ENCODE data around the gene PLEKHA7. TPM values are rescaled to one million over a fixed set of nuclear protein-coding genes. Genes with fewer than 3 reads are reported as not detected.
A peak's percentile ranks its signal among the peaks of the same experiment; 100 is the strongest.

PLEKHA7 gene
- total RNA-seq, 4 donors from 2014 or later = 16.9 to 35.1 (median 24.1) TPM

DNA sequence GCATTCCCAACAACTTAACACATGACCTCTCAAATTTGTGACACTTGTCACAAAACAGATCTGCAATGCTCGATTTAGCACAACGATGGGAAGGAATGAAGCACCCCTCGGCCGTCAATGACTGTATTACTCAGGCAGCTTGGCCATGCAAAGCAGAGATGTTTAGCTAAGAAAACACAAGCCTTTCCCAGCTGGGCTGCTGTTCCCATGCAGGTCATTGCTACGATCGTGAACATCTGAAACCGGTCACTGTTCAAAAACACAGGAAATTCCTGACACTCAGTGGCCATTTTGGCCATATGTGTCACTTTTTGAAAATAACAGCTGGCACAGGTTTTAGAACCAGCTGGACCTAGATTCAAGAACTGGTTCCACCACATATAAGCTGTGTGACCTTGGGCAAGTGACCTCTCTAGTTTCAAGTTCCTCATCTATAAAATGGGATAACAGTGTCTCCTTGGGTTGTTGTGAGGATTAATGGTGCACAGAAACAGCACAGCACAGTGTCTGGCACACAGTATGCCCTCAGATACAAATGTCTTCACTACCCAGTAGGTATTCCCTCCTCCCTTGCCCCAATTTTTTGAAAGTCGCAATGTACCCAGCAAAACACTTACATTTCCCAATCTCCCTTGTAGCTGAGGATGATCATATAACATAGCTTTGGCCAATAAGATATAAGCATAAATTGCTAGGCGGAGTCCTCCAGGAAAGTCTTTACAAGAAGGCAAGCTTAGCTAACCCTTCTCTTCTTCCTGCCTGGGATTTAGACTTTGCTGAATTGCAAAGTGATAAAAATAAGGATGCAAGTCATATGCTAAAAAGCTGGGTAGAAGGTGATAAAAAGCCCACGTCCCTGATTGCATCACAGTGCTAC lies 182.7 kb downstream of the PLEKHA7 start:
- WGBS, 2 donors = 76 to 85% methylated on average over 10 of the region's 10 CpGs
- no peak for DNase-seq (ENCODE audit: low spot score in 2 of 2)

DNA sequence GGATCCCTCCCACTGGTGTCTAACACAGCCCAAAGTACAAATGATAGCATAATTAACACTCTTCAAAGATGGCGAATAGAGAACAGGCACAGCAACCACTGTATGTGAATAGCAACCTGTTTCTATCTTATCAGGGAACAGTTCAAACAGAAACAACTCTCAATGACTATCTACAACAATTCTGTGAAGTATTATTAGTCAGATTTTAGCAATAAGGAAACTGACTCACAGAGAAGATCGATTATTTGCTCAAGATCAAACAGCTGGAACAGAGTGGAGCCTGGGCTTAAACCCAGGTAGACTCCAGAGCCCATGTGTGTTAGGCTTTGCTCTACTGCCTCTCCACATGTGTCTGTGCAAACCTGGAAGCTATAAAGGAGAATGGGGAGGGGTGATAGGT lies 187.1 kb downstream of the PLEKHA7 start:
- intact Hi-C loops (cut with DNase I; ENCODE audit: low total_unique reads) = no loop called here
- no peak overlapping the region for H3K4me3 ChIP-seq (ENCODE audit: low read depth, poor library complexity, severe bottlenecking)
- TF ChIP-seq, protein P1, sequence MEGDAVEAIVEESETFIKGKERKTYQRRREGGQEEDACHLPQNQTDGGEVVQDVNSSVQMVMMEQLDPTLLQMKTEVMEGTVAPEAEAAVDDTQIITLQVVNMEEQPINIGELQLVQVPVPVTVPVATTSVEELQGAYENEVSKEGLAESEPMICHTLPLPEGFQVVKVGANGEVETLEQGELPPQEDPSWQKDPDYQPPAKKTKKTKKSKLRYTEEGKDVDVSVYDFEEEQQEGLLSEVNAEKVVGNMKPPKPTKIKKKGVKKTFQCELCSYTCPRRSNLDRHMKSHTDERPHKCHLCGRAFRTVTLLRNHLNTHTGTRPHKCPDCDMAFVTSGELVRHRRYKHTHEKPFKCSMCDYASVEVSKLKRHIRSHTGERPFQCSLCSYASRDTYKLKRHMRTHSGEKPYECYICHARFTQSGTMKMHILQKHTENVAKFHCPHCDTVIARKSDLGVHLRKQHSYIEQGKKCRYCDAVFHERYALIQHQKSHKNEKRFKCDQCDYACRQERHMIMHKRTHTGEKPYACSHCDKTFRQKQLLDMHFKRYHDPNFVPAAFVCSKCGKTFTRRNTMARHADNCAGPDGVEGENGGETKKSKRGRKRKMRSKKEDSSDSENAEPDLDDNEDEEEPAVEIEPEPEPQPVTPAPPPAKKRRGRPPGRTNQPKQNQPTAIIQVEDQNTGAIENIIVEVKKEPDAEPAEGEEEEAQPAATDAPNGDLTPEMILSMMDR (IDR thresholded peaks at IDR 0.05) = no peak
- TF ChIP-seq POLR2A (IDR thresholded peaks at IDR 0.05) = no peak
- 81 to 84% methylated on average over 2 of the region's 2 CpGs for WGBS, 2 donors
- no peak for DNase-seq (ENCODE audit: low spot score in 2 of 2)

More for the DNA sequence above, 182.7 kb downstream of the PLEKHA7 start:
- H3K4me3 ChIP-seq (ENCODE audit: low read depth, poor library complexity, severe bottlenecking) = no peak overlapping the region
- intact Hi-C loops (cut with DNase I; ENCODE audit: low total_unique reads) = no loop called here
- TF ChIP-seq, protein P1 (IDR thresholded peaks at IDR 0.05) = no peak
- no peak for TF ChIP-seq POLR2A (IDR thresholded peaks at IDR 0.05)

DNA sequence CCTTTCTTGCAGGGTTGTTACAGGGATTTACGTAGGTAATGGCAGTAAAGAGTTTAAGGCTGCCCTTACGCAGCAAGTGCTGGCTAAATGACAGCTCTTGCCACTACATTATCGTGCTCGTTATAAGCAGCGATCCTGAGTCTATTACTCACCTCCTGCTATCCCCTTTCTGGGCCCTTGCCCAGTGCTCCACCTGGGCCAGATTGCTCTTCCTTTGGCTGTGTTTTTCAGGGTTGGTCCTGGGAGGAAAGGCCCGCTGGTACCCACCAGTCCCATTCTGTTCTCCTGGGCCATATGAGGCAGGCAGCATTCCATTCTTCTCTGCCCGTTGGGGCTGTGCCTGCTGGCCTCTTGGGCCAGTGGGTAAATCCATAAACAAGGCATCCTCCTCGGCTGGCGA lies 188.2 kb downstream of the PLEKHA7 start:
- WGBS, 2 donors = 60 to 73% methylated on average over 9 of the region's 9 CpGs

DNA sequence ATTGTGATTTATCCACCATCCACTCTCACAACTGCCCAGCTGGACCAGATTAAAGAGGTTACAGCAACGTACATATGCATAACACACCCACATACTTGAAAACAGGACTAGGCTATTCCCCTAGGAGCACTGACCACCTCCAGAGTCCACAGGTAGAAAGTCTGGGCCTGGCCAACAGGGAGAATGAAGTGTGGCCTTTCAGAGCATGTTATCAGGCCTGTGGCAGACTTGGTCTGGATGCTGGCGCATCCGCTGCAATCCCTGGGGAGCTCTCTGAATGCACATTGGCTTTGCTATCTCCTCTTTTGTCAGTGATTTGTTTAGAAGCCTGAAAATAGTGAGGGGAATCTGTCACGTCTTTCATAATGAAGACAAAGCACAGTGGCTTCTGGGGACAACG lies 189.1 kb downstream of the PLEKHA7 start:
- intact Hi-C loops (cut with DNase I; ENCODE audit: low total_unique reads) = no loop called here
- no peak for DNase-seq (ENCODE audit: low spot score in 2 of 2)
- TF ChIP-seq, protein P1 (IDR thresholded peaks at IDR 0.05) = no peak
- TF ChIP-seq POLR2A (IDR thresholded peaks at IDR 0.05) = no peak
- WGBS, 2 donors = 59 to 84% methylated on average over 5 of the region's 5 CpGs
- H3K4me3 ChIP-seq (ENCODE audit: low read depth, poor library complexity, severe bottlenecking) = no peak overlapping the region

More for the DNA sequence above, 188.2 kb downstream of the PLEKHA7 start:
- TF ChIP-seq POLR2A (IDR thresholded peaks at IDR 0.05) = no peak
- TF ChIP-seq, protein P1 (IDR thresholded peaks at IDR 0.05) = no peak
- no peak overlapping the region for H3K4me3 ChIP-seq (ENCODE audit: low read depth, poor library complexity, severe bottlenecking)
- intact Hi-C loops (cut with DNase I; ENCODE audit: low total_unique reads) = no loop called here
- no peak for DNase-seq (ENCODE audit: low spot score in 2 of 2)

DNA sequence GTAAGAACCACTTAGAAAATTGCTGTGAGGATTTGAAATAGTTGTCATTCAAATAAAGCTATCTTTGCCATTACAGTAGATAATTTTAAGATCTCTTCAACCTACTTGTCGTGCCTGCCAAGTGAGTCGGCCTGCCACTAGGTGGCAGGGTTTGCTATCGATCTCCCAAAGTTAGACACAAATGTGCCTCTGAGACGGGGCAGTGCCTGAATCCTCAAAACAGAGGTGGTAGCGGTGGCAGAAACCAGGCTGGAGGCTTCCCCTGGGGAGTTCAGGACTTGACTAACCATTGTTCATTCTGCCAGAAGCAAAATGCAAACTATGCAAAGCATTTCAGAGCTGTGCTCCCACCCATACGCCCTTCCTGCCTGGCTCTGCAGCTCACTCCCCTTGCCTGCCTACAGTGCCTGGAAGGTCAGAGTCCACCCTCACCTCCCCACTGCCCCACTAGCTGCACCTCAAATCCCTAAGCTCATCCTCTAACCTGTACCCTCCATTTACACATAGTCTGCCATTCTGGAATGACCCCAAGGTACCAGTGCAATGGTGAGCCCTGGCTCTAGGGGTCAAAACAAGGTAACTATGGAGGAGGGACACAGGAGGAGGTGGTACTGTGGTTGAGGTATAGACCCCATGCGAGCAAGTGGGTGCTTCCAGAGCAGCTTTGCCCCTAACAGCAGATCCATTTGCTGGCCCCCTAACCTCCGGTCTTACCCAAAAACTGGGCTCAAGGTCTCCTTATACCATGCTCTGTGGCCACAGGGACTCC lies 193.7 kb downstream of the PLEKHA7 start:
- intact Hi-C loops (cut with DNase I; ENCODE audit: low total_unique reads) = no loop called here
- TF ChIP-seq, protein P1 (IDR thresholded peaks at IDR 0.05) = peak in 1 of 3 donors; percentile 35
- no peak for TF ChIP-seq POLR2A (IDR thresholded peaks at IDR 0.05)
- DNase-seq (ENCODE audit: low spot score in 2 of 2) = peak; percentile 80 to 92
- H3K4me3 ChIP-seq (ENCODE audit: low read depth, poor library complexity, severe bottlenecking) = no peak overlapping the region
- WGBS, 2 donors = 29 to 30% methylated on average over 8 of the region's 8 CpGs
